Mesenchymal stem cell (in vitro differentiated cells and primary cell): ENCODE data around the gene STEAP3.
A peak's percentile ranks its signal among the peaks of the same experiment; 100 is the strongest.

Source experiments
- DNase-seq: peaks from one replicate; pipeline ENCODE4 v3.0.0-alpha.2; 2013
- H2AFZ ChIP-seq: one replicate; pipeline ENCODE4 v1.6.1; 2013; ENCODE audit warnings: low read depth, mild to moderate bottlenecking, control low read depth, inconsistent platforms, low read length, moderate library complexity
- H2AK5ac ChIP-seq: 2 replicates; pipeline ENCODE4 v1.6.1; 2013; ENCODE audit warnings: low read length, moderate library complexity, mild to moderate bottlenecking, inconsistent platforms; ENCODE audit not compliant: severe bottlenecking
- H2BK120ac ChIP-seq: one replicate; pipeline ENCODE4 v1.6.1; 2013; ENCODE audit warnings: low read depth, mild to moderate bottlenecking, inconsistent platforms, low read length, moderate library complexity
- H2BK12ac ChIP-seq, 2 experiments: one replicate each; pipeline ENCODE4 v1.6.1; 2013; ENCODE audit warnings: inconsistent platforms in 2 of 2, low read length in 2 of 2, mild to moderate bottlenecking in 2 of 2, moderate library complexity in 2 of 2, control low read depth in 1 of 2
- H2BK15ac ChIP-seq: one replicate; pipeline ENCODE4 v1.6.1; 2013; ENCODE audit warnings: mild to moderate bottlenecking, low read depth, inconsistent platforms; ENCODE audit not compliant: poor library complexity, severe bottlenecking
- H2BK5ac ChIP-seq: 2 replicates; pipeline ENCODE4 v1.6.1; 2013; ENCODE audit warnings: low read depth, mild to moderate bottlenecking, low read length, control low read depth, inconsistent platforms; ENCODE audit not compliant: poor library complexity, severe bottlenecking
- H3K14ac ChIP-seq, 2 experiments: one replicate each; pipeline ENCODE4 v1.6.1; 2013; ENCODE audit warnings: inconsistent platforms in 2 of 2, low read length in 2 of 2, control low read depth in 1 of 2, mild to moderate bottlenecking in 1 of 2, moderate library complexity in 1 of 2
- H3K18ac ChIP-seq, 2 experiments: one replicate each; pipeline ENCODE4 v1.6.1; 2013; ENCODE audit warnings: inconsistent platforms in 2 of 2, low read length in 2 of 2, control low read depth in 1 of 2, low read depth in 1 of 2, mild to moderate bottlenecking in 1 of 2
- H3K23ac ChIP-seq, 2 experiments: one replicate each; pipeline ENCODE4 v1.6.1; 2013; ENCODE audit warnings: inconsistent platforms in 2 of 2, low read length in 2 of 2, mild to moderate bottlenecking in 2 of 2, moderate library complexity in 2 of 2, control low read depth in 1 of 2
- H3K27ac ChIP-seq: 2 replicates; pipeline ENCODE4 v1.5.1; 2013; ENCODE audit warnings: mild to moderate bottlenecking, moderate library complexity, low read length, control low read depth, inconsistent platforms; ENCODE audit not compliant: poor library complexity, severe bottlenecking
- H3K27me3 ChIP-seq, 2 experiments: 2 replicates each; pipeline versions ENCODE4 v1.6.1 to v1.7.0; 2013; ENCODE audit warnings: low read length in 2 of 2, mild to moderate bottlenecking in 2 of 2, moderate library complexity in 2 of 2, control low read depth in 1 of 2, inconsistent platforms in 1 of 2; ENCODE audit not compliant: control insufficient read depth in 1 of 2, insufficient read depth in 1 of 2
- H3K36me3 ChIP-seq, 2 experiments: 2 replicates each; pipeline versions ENCODE4 v1.6.1 to v1.7.0; 2013; ENCODE audit warnings: low read length in 2 of 2, control low read depth in 1 of 2, inconsistent platforms in 1 of 2, low read depth in 1 of 2, mild to moderate bottlenecking in 1 of 2; ENCODE audit not compliant: insufficient read depth in 2 of 2, control insufficient read depth in 1 of 2
- H3K4ac ChIP-seq, 2 experiments: one replicate each; pipeline ENCODE4 v1.6.1; 2013; ENCODE audit warnings: inconsistent platforms in 2 of 2, low read length in 2 of 2, mild to moderate bottlenecking in 2 of 2, moderate library complexity in 2 of 2, control low read depth in 1 of 2, low read depth in 1 of 2
- H3K4me1 ChIP-seq: 2 replicates; pipeline ENCODE4 v1.6.1; 2013; ENCODE audit warnings: low read depth, low read length, control low read depth; ENCODE audit not compliant: control insufficient read depth, insufficient read depth
- H3K4me2 ChIP-seq: 2 replicates; pipeline ENCODE4 v1.6.1; 2013; ENCODE audit warnings: low read length, mild to moderate bottlenecking, inconsistent platforms; ENCODE audit not compliant: poor library complexity, severe bottlenecking
- H3K4me3 ChIP-seq, 2 experiments: 2 replicates each; pipeline versions ENCODE4 v1.5.1 to v1.7.0; 2013; ENCODE audit warnings: low read length in 2 of 2, mild to moderate bottlenecking in 2 of 2, control low read depth in 1 of 2, low read depth in 1 of 2; ENCODE audit not compliant: insufficient read depth in 1 of 2
- H3K79me1 ChIP-seq: replicated peaks from 2 replicates; pipeline ENCODE4 v1.6.1; 2013; ENCODE audit warnings: mild to moderate bottlenecking, control low read depth, low read length, inconsistent platforms; ENCODE audit not compliant: poor library complexity, severe bottlenecking
- H3K9ac ChIP-seq: 2 replicates; pipeline ENCODE4 v1.7.0; 2013; ENCODE audit warnings: mild to moderate bottlenecking, low read length, moderate library complexity
- H3K9me3 ChIP-seq: 2 replicates; pipeline ENCODE4 v1.7.0; 2013; ENCODE audit warnings: mild to moderate bottlenecking, low read length; ENCODE audit not compliant: control insufficient read depth
- H4K8ac ChIP-seq: one replicate; pipeline ENCODE4 v1.6.1; 2013; ENCODE audit warnings: inconsistent platforms, mild to moderate bottlenecking, low read length, moderate library complexity
- H4K91ac ChIP-seq: one replicate; pipeline ENCODE4 v1.6.1; 2013; ENCODE audit warnings: mild to moderate bottlenecking, low read length, inconsistent platforms
- WGBS: methylation state at CpG from one replicate; pipeline ENCODE4 v1.1.7; 2013; ENCODE audit warnings: mixed read lengths; 5-methylcytosine and 5-hydroxymethylcytosine counted together

Gene STEAP3

GRCh38 chr2:119260646-119261492 lies 37.2 kb downstream of the STEAP3 start:
- no peak overlapping the region for H2BK120ac ChIP-seq
- H3K14ac ChIP-seq = no peak overlapping the region
- no peak overlapping the region for H3K4me2 ChIP-seq
- no peak overlapping the region for H2BK15ac ChIP-seq
- H3K79me1 ChIP-seq = peaks cover 14% of the 10 kb centered on the region
- H3K27me3 ChIP-seq = no peaks in the 10 kb centered on the region
- no peak overlapping the region for H4K91ac ChIP-seq
- H3K9ac ChIP-seq = no peak overlapping the region
- peak overlapping the region in 1 of 2 experiments; percentile 46 for H3K18ac ChIP-seq
- peaks cover 37% of the 10 kb centered on the region for H3K4me1 ChIP-seq
- 69% methylated on average over 10 of the region's 11 CpGs for WGBS
- no peak overlapping the region for H2BK12ac ChIP-seq
- H4K8ac ChIP-seq = no peak overlapping the region
- no peak overlapping the region for H3K23ac ChIP-seq
- DNase-seq = no peak
- no peak overlapping the region for H3K4me3 ChIP-seq
- no peak overlapping the region for H2AFZ ChIP-seq
- H2AK5ac ChIP-seq = peak overlapping the region; percentile 33
- H3K4ac ChIP-seq = no peak overlapping the region
- peak overlapping the region; percentile 13 for H3K27ac ChIP-seq
- H2BK5ac ChIP-seq = no peak overlapping the region
- H3K36me3 ChIP-seq = peaks cover 37 to 53% of the 10 kb centered on the region in 2 experiments
- H3K9me3 ChIP-seq = no peaks in the 10 kb centered on the region

DNA sequence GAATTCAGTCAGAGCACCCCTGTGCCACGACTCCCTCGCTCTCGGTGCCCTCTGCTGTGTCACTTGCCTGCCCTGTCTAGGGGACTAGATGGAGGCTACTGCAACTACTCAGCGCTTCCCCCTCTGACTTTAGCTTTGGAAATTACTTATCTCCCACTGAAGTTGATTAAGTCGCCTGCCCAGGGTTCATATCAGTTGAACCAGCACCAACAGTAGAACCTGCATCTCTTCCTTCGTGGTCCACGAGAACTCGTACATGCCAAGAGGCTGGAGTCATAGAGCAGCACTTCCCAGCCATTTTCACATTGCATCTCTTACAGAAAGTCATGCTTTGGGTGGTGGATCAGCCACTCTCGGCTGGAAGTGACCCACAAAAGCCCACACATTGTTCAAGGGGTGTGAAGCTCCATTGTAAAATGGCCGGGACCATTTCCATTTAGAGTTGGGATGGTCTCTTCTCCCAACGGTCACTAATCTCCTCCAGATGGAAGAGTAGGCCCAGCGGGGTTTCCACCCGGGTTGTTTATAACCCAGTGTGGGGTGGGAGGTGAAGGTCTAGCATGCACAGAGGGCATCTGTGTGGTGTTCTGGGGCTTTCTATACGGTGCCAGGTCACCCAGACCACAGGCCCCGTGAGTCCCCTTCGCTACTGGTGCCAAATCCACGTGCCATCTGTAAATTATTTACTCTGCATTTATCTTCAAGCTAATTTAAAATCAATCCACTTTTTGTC lies 38.0 kb downstream of the STEAP3 start:
- H3K27me3 ChIP-seq = no peaks in the 10 kb centered on the region
- peaks cover 29% of the 10 kb centered on the region for H3K4me1 ChIP-seq
- no peak overlapping the region for H3K9ac ChIP-seq
- DNase-seq = no peak
- H3K18ac ChIP-seq = peak overlapping the region in 1 of 2 experiments; percentile 46
- H3K14ac ChIP-seq = no peak overlapping the region
- H2AFZ ChIP-seq = no peak overlapping the region
- H3K27ac ChIP-seq = no peak overlapping the region
- no peak overlapping the region for H4K91ac ChIP-seq
- H3K79me1 ChIP-seq = peaks cover 14% of the 10 kb centered on the region
- no peak overlapping the region for H2BK120ac ChIP-seq
- H2BK12ac ChIP-seq = no peak overlapping the region
- 97% methylated on average over 14 of the region's 17 CpGs for WGBS
- no peaks in the 10 kb centered on the region for H3K9me3 ChIP-seq
- no peak overlapping the region for H2BK15ac ChIP-seq
- no peak overlapping the region for H2BK5ac ChIP-seq
- H2AK5ac ChIP-seq = peak overlapping the region; percentile 33
- no peak overlapping the region for H4K8ac ChIP-seq
- no peak overlapping the region for H3K4ac ChIP-seq
- H3K36me3 ChIP-seq = peaks cover 41 to 61% of the 10 kb centered on the region in 2 experiments
- no peak overlapping the region for H3K4me3 ChIP-seq
- no peak overlapping the region for H3K4me2 ChIP-seq
- no peak overlapping the region for H3K23ac ChIP-seq

DNA sequence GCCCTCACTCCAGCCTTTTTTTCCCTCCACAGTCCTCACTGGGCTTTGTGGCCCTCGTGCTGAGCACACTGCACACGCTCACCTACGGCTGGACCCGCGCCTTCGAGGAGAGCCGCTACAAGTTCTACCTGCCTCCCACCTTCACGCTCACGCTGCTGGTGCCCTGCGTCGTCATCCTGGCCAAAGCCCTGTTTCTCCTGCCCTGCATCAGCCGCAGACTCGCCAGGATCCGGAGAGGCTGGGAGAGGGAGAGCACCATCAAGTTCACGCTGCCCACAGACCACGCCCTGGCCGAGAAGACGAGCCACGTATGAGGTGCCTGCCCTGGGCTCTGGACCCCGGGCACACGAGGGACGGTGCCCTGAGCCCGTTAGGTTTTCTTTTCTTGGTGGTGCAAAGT lies 39.4 kb downstream of the STEAP3 start:
- no peak overlapping the region for H3K23ac ChIP-seq
- H2AK5ac ChIP-seq = no peak overlapping the region
- peaks cover 8% of the 10 kb centered on the region for H3K79me1 ChIP-seq
- no peak overlapping the region for H4K8ac ChIP-seq
- H2AFZ ChIP-seq = no peak overlapping the region
- peaks cover 36 to 49% of the 10 kb centered on the region in 2 experiments for H3K36me3 ChIP-seq
- H3K9me3 ChIP-seq = no peaks in the 10 kb centered on the region
- no peak overlapping the region for H3K9ac ChIP-seq
- H3K4ac ChIP-seq = no peak overlapping the region
- H2BK120ac ChIP-seq = no peak overlapping the region
- H3K27ac ChIP-seq = no peak overlapping the region
- no peak overlapping the region for H2BK12ac ChIP-seq
- H3K18ac ChIP-seq = no peak overlapping the region
- no peak overlapping the region for H2BK15ac ChIP-seq
- no peak overlapping the region for H3K4me2 ChIP-seq
- 97% methylated on average over 22 of the region's 23 CpGs for WGBS
- H3K4me3 ChIP-seq = no peak overlapping the region
- DNase-seq = no peak
- H3K4me1 ChIP-seq = peaks cover 24% of the 10 kb centered on the region
- H3K14ac ChIP-seq = no peak overlapping the region
- H2BK5ac ChIP-seq = no peak overlapping the region
- no peak overlapping the region for H4K91ac ChIP-seq
- no peaks in the 10 kb centered on the region for H3K27me3 ChIP-seq

DNA sequence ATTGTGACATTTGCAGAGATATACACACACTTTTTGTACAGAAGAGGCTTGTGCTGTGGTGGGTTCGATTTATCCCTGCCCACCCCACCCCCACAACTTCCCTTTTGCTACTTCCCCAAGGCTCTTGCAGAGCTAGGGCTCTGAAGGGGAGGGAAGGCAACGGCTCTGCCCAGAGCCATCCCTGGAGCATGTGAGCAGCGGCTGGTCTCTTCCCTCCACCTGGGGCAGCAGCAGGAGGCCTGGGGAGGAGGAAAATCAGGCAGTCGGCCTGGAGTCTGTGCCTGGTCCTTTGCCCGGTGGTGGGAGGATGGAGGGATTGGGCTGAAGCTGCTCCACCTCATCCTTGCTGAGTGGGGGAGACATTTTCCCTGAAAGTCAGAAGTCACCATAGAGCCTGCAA lies 40.0 kb downstream of the STEAP3 start:
- Histone ChIP-seq H3K4me2 (no peak overlapping the region), H2AK5ac (no peak overlapping the region), H3K4me1 (peaks cover 24% of the 10 kb centered on the region), H2BK120ac (no peak overlapping the region), H2AFZ (no peak overlapping the region), H3K9ac (no peak overlapping the region), H2BK12ac (no peak overlapping the region), H3K23ac (no peak overlapping the region), H4K91ac (no peak overlapping the region), H3K18ac (no peak overlapping the region), H3K14ac (no peak overlapping the region), H4K8ac (no peak overlapping the region), H3K4me3 (no peak overlapping the region), H3K9me3 (no peaks in the 10 kb centered on the region), H3K36me3 (peaks cover 36 to 46% of the 10 kb centered on the region in 2 experiments), H3K27me3 (no peaks in the 10 kb centered on the region), H3K27ac (no peak overlapping the region), H2BK5ac (no peak overlapping the region), H3K4ac (no peak overlapping the region), H3K79me1 (peaks cover 7% of the 10 kb centered on the region), H2BK15ac (no peak overlapping the region)
- DNase-seq = no peak
- 71% methylated on average over 5 of the region's 5 CpGs for WGBS
